OCI-LY7 (cell line): ENCODE data around the gene SLC12A8.

ENCODE experiments used
- EZH2phosphoT487 ChIP-seq: fragments of 200-600 bp; sonication (generic); IDR thresholded peaks from 2 replicates; pipeline ENCODE4 v1.6.1; 2018; ENCODE audit warnings: low read depth, borderline replicate concordance, mild to moderate bottlenecking, mixed run types, antibody characterized with exemption, low read length, moderate library complexity, mixed read lengths
- TF ChIP-seq, protein P1 (sequence below): fragments of 200-600 bp; sonication (generic); conservative IDR thresholded peaks from 2 replicates; pipeline ENCODE4 v1.5.1; 2014; ENCODE audit warnings: mild to moderate bottlenecking, antibody characterized with exemption, low read length, moderate library complexity, mixed read lengths

DNA sequence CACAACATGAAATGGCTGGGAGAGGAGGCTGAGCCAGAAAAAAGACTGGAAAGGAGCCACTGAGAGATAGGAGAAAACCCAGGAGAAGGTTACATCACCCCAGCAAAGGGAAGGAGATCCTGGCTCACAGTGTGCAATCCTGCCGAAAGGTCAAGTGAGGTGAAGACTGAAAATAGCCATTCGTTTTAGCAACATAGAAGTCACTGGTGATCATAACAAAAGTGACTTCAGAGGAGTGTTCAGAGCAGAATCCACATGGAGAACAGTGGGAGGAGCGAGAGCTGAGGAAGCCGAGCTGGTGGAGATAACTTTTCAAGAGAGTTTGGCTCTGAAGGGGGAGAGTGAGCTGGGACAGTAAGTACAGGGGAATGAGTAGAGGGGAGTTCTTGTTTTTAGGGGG is 151.4 kb downstream of the SLC12A8 start:
- TF ChIP-seq, protein P1, sequence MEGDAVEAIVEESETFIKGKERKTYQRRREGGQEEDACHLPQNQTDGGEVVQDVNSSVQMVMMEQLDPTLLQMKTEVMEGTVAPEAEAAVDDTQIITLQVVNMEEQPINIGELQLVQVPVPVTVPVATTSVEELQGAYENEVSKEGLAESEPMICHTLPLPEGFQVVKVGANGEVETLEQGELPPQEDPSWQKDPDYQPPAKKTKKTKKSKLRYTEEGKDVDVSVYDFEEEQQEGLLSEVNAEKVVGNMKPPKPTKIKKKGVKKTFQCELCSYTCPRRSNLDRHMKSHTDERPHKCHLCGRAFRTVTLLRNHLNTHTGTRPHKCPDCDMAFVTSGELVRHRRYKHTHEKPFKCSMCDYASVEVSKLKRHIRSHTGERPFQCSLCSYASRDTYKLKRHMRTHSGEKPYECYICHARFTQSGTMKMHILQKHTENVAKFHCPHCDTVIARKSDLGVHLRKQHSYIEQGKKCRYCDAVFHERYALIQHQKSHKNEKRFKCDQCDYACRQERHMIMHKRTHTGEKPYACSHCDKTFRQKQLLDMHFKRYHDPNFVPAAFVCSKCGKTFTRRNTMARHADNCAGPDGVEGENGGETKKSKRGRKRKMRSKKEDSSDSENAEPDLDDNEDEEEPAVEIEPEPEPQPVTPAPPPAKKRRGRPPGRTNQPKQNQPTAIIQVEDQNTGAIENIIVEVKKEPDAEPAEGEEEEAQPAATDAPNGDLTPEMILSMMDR = no peak
- TF ChIP-seq EZH2phosphoT487 = no peak
